ENCODE measurements around the gene MFAP3. TPM values are rescaled to one million over a fixed set of nuclear protein-coding genes. Genes with fewer than 3 reads are reported as not detected.
"Not testable (repeated sequence)": the region's sequence is repeated elsewhere in the genome, so short reads cannot be mapped to it uniquely, and the experiment has no call there.

Gene MFAP3
- total RNA-seq, 2 donors from 2014 or later, result 12.5 to 16.8 TPM

- H3K27ac Mint-ChIP-seq, result no peak overlapping the region
- no peaks in the 10 kb centered on the region for H3K9me3 Mint-ChIP-seq
- H3K36me3 Mint-ChIP-seq, result peaks cover 13 to 14% of the 10 kb centered on the region in 2 donors
- DNase-seq (ENCODE audit: low spot score in 2 of 2) (no peak), ATAC-seq (no peak)
Observed at GRCh38 chr5:154042766-154043165, 4.0 kb downstream of the MFAP3 start.

DNA sequence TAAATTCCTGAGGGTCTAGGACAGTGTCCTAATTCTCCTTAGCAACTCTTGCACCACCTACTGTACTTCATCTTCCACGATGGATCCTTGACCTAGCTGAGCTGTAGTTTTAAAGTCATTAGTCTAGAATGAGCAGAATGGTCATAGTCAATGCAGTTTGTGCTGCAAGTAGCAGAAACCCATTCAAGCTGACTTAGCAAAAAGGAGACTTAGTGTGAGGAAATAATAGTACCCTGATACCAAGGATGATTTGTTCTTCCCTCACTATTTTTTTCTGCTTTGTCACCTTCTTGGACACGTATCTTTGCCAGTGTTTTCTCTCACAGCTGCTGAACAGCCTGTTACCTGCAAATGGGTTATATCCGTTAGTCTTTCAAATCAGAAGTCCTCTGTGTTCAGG is 5.3 kb downstream of the MFAP3 start:
- DNase-seq (ENCODE audit: low spot score in 2 of 2) (no peak), ATAC-seq (no peak)
- peaks cover 4 to 11% of the 10 kb centered on the region in 2 donors for H3K36me3 Mint-ChIP-seq

GRCh38 chr5:154044581-154044980 is 5.8 kb downstream of the MFAP3 start:
- ATAC-seq (no peak), DNase-seq (ENCODE audit: low spot score in 2 of 2) (no peak)
- no peaks in the 10 kb centered on the region for H3K9me3 Mint-ChIP-seq
- H3K27ac Mint-ChIP-seq, result no peak overlapping the region
- peaks cover 3 to 13% of the 10 kb centered on the region in 2 donors for H3K36me3 Mint-ChIP-seq

More for the DNA sequence above, 5.3 kb downstream of the MFAP3 start:
- H3K27ac Mint-ChIP-seq, result no peak overlapping the region
- H3K9me3 Mint-ChIP-seq, result no peaks in the 10 kb centered on the region

GRCh38 chr5:154046486-154046885 is 7.7 kb downstream of the MFAP3 start:
- H3K27ac Mint-ChIP-seq, result no peak overlapping the region
- DNase-seq (ENCODE audit: low spot score in 2 of 2), result no peak
- no peak for ATAC-seq
- H3K36me3 Mint-ChIP-seq, result peaks cover 12 to 26% of the 10 kb centered on the region in 2 donors
- H3K9me3 Mint-ChIP-seq, result no peaks in the 10 kb centered on the region

DNA sequence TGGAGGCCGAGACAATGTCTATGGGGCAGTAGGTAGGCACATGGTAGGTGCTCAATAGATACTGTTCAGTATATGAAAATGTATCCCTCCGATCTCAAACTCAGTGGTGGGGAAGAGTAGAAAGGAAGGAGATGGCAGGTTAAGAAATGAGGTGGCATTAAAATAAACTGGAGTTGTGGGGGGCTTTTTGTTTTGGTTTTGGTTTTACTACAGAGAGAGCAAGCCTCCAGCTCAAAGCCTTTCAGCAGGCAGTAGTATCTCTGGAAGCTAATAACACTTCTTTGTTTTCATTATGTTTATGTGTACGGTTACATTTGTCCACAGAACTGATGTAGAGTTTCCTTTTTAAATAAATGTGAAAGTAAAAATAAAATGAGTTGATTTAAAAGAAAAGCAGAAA is 8.6 kb downstream of the MFAP3 start:
- no peak for DNase-seq (ENCODE audit: low spot score in 2 of 2)
- H3K9me3 Mint-ChIP-seq, result no peaks in the 10 kb centered on the region
- H3K27ac Mint-ChIP-seq, result peak overlapping the region in 1 of 2 donors; percentile 56
- ATAC-seq, result no peak
- peaks cover 12 to 31% of the 10 kb centered on the region in 2 donors for H3K36me3 Mint-ChIP-seq

DNA sequence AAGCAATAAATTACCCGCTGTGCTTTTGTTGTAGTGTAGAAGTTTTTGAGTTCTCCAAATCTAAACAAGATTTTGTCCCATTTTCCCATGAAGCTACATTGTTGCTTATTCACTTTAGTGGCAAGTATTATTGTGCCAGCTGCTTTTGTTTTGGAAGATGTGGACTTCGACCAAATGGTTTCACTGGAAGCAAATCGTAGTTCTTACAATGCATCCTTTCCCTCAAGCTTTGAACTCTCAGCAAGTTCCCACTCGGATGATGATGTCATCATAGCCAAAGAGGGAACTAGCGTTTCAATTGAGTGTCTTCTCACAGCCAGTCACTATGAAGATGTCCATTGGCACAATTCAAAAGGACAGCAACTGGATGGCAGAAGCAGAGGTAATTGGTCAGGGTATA is 10.9 kb downstream of the MFAP3 start:
- DNase-seq (ENCODE audit: low spot score in 2 of 2) (no peak), ATAC-seq (no peak)
- Mint-ChIP-seq H3K9me3 (no peaks in the 10 kb centered on the region), H3K36me3 (peaks cover 13 to 33% of the 10 kb centered on the region in 2 donors), H3K27ac (no peak overlapping the region)

DNA sequence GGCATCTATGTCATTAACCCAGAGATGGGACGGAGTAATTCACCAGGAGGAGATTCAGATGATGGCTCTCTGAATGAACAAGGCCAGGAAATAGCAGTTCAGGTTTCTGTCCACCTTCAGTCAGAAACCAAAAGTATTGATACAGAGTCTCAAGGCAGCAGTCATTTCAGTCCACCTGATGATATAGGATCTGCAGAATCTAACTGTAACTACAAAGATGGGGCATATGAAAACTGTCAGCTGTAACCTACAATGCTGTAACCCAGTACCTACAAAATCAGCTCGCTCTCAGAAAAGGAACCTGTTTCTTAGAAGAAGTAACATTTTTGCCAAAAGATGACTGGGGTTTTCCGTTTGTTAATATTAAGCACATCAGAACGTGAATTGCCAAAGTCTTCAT is 14.7 kb downstream of the MFAP3 start:
- no peaks in the 10 kb centered on the region for H3K9me3 Mint-ChIP-seq
- H3K27ac Mint-ChIP-seq, result no peak overlapping the region
- peaks cover 17 to 32% of the 10 kb centered on the region in 2 donors for H3K36me3 Mint-ChIP-seq
- ATAC-seq, result no peak
- no peak for DNase-seq (ENCODE audit: low spot score in 2 of 2)

GRCh38 chr5:154055201-154055600 is 16.4 kb downstream of the MFAP3 start:
- DNase-seq (ENCODE audit: low spot score in 2 of 2) (no peak), ATAC-seq (no peak)
- no peaks in the 10 kb centered on the region for H3K9me3 Mint-ChIP-seq
- no peak overlapping the region for H3K27ac Mint-ChIP-seq
- H3K36me3 Mint-ChIP-seq, result peaks cover 11 to 22% of the 10 kb centered on the region in 2 donors

DNA sequence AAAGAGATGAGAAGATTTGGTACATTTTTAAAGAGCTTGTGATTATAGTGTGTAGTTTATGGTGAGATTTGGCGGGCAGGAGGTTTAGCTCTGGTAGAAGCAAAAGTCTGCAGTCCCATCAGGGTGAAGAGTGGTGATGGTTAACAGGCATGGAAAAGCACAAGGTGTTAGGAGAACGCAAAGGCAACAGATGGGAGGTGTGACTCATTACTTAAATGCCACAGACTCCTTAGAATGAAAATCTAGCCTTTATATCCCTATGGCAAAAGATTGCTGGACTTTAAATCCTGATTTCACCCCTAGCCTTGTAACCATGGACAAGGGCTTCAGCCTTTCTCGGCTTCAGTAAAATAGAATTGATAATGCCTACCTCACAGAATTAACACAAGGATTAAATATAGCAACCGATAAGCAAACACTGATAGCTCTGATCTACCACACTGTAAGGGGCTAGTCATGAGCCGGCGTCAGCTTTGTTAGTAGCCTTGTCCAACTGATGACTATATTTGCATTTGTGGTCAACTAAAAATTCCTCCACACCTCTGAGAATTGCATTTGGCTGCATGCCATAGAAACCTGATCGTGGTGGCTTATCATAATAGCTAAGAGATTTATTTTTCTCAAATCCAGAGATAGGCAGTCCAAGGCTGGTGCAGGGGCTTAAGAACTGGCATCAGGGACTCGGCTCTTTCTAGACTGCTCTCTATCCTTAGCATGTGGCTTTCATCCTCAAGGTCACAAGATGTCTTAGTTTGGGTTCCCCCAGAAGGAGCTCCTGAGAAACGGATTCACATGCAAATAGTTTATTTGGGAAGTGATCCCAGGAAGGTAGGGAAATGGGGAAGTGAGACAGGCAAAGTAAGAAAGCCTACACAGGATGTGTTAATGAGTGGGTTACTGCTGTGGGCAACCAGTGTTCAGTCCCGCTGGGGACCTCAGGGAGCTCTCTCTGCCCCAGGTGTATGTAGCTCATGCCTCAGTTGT is 19.6 kb downstream of the MFAP3 start:
- Mint-ChIP-seq H3K9me3 (no peaks in the 10 kb centered on the region), H3K36me3 (peaks cover 6 to 8% of the 10 kb centered on the region in 2 donors), H3K27ac (no peak overlapping the region)
- ATAC-seq (no peak), DNase-seq (ENCODE audit: low spot score in 2 of 2) (no peak)

DNA sequence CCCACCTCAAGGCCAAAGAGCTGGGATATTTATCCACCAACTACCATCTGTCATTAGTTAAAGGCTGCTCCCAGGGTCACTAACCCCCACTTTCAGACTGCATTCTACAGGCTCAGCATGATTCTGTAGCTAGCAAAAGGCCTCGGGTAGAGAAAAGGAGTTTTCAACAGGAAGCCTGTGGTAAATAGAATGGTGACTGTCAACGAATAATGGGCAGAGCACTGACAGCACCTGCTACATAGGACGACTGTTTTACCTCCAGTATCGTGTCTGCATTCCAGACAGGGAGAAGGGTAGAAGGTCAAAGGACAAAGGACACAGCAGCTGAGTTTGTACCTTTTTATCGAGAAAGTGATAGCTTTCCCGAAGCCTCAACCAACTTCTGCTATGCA is 20.3 kb downstream of the MFAP3 start:
- ATAC-seq, result no peak
- H3K9me3 Mint-ChIP-seq, result no peaks in the 10 kb centered on the region

DNA sequence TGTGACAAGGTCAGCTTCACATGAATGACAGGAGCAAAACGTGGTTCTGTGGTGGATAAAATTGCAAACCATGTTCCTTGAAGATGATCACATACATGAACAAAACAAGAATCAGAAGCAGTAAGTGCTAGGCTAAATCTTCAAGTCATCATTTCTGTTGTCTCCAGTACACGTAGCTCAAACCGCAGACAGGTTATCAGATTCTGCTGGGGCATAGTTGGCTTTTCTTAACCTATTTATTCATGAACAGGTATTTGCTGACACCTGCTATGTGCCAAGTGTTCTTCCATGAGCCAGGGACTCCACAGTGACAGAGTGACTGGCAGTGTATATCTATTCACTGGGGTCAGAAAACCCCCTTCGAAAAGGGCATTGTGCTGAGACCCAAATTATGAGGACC is 20.8 kb downstream of the MFAP3 start:
- DNase-seq (ENCODE audit: low spot score in 2 of 2) (no peak), ATAC-seq (no peak)
- H3K36me3 Mint-ChIP-seq, result peaks cover 5 to 6% of the 10 kb centered on the region in 2 donors
- H3K9me3 Mint-ChIP-seq, result no peaks in the 10 kb centered on the region
- H3K27ac Mint-ChIP-seq, result no peak overlapping the region

More for the DNA sequence above, 20.3 kb downstream of the MFAP3 start:
- Mint-ChIP-seq H3K27ac (peak overlapping the region in 1 of 2 donors; percentile 58), H3K36me3 (peaks cover 6 to 8% of the 10 kb centered on the region in 2 donors)
- DNase-seq (ENCODE audit: low spot score in 2 of 2), result no peak

DNA sequence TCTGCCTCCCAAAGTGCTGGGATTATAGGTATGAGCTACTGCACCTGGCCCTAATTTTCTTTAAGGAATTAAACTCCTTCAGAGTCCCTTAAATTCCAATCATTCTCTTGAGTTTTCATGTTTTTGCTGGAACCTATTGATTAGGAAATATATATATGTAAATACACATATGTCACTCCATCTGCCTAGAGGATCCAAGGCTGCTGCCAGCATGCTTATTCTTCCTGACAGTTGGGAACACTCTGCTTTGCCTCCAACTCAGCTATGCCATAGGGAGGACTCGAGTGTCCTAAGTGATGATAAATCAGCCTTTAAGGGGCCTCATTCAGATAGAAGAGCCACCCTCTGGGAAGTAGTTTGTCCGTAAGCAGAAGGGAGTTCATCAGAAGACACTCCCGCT is 21.8 kb downstream of the MFAP3 start:
- H3K27ac Mint-ChIP-seq, result no peak overlapping the region
- H3K9me3 Mint-ChIP-seq, result no peaks in the 10 kb centered on the region
- H3K36me3 Mint-ChIP-seq, result no peaks in the 10 kb centered on the region
- DNase-seq (ENCODE audit: low spot score in 2 of 2) (no peak), ATAC-seq (no peak)

- DNase-seq (ENCODE audit: low spot score in 2 of 2) (no peak), ATAC-seq (no peak)
- no peak overlapping the region for H3K27ac Mint-ChIP-seq
- no peaks in the 10 kb centered on the region for H3K36me3 Mint-ChIP-seq
- no peaks in the 10 kb centered on the region for H3K9me3 Mint-ChIP-seq
Observed at GRCh38 chr5:154063372-154063771, 24.6 kb downstream of the MFAP3 start.

- ATAC-seq (no peak), DNase-seq (ENCODE audit: low spot score in 2 of 2) (no peak)
- Mint-ChIP-seq H3K9me3 (no peaks in the 10 kb centered on the region), H3K27ac (no peak overlapping the region), H3K36me3 (no peaks in the 10 kb centered on the region)
Observed at GRCh38 chr5:154065971-154066370, 27.2 kb downstream of the MFAP3 start.

- not testable (repeated sequence) for DNase-seq (ENCODE audit: low spot score in 2 of 2); H3K36me3 Mint-ChIP-seq
Observed at GRCh38 chr5:154069854-154070253, 31.1 kb downstream of the MFAP3 start.

DNA sequence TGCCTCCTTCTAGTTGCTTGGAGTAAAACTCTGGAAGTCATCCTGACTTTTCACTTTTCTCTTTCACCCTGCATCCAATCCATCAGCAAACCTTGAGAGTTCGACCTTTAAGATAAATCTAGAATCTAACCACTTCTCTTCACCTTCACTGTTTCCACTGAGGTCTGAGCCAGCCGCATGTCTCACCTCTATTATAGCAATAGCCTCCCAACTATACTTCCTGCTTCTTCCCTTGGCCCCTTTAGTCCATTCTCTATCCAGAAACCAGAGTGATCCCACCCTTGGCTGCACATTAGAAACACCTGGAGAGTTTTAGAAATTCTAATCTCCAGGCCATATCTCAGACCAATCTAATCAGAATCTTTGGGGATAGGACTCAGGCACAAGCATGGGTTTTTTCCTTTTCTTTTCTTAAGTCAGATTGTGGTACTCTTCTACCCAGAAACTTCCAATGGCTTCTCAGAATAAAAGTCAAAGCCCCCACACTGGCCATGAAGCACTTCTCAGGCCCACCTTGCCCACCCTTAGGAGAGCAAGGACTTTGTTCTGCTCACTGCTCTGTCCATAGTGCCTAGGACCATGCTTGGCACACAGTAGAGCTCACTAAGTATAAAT is 33.1 kb downstream of the MFAP3 start:
- no peaks in the 10 kb centered on the region for H3K36me3 Mint-ChIP-seq
- H3K27ac Mint-ChIP-seq, result peak overlapping the region; percentile 10 to 16
- peak; percentile 28 to 33 for ATAC-seq

More at GRCh38 chr5:154069854-154070253, 31.1 kb downstream of the MFAP3 start:
- ATAC-seq, H3K27ac Mint-ChIP-seq, H3K9me3 Mint-ChIP-seq: not testable (repeated sequence)

DNA sequence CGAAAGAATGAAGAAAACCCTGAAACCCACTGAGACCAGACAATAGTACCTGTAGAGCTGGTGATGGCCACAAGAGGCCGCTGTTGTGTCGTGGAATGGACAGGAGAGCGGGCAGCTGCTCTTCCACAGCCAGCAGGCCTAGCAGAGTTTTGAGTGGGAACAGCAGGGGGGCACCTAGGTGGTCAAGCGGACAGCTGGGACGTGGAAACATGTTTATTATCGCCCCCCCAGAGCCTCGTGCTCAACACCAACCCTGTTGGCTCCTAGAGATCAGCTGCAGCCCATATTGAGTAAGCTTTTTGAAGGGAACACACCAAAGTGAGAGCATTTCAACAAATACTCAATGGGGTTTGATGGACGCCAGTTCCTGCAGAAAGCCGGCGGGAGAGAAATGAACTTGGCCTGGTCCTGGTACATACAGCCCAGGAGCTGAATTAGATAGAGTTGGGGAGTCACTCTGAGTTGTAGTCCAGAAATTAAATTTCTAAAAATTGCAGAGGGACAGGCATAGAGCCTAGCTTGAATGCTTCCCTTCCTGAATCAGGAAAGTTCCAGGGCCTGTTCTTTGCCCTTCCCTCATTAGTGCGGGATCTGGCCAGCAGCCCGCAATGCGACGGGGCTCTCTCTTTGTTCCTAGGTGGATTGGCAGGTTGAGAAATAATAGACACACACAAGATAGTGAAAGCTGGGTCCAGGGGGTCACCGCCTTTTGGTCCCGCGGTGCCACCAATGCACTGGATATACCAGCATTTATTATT is 33.8 kb downstream of the MFAP3 start:
- Mint-ChIP-seq H3K27ac (peak overlapping the region in 1 of 2 donors; percentile 16), H3K9me3 (no peaks in the 10 kb centered on the region), H3K36me3 (no peaks in the 10 kb centered on the region)
- peak; percentile 88 to 90 for ATAC-seq
- DNase-seq (ENCODE audit: low spot score in 2 of 2), result peak; percentile 64 to 86

More for the DNA sequence above, 33.1 kb downstream of the MFAP3 start:
- no peak for DNase-seq (ENCODE audit: low spot score in 2 of 2)
- no peaks in the 10 kb centered on the region for H3K9me3 Mint-ChIP-seq

Data from activated naive CD4-positive, alpha-beta T cell treated with anti-CD3 and anti-CD28 coated beads, Interleukin-2, amount 50 U/mL, for 72 hours (primary cell).